HL-60 (cell line): ENCODE results near the gene LRP1-AS.

ENCODE experiments used
- CTCF ChIP-seq: IDR thresholded peaks from one replicate; pipeline ENCODE4 v1.5.1; 2011; ENCODE audit warnings: low read length, control low read depth, inconsistent platforms; ENCODE audit not compliant: insufficient read depth
- REST ChIP-seq: IDR thresholded peaks from 2 replicates; pipeline ENCODE4 v1.6.1; 2012; ENCODE audit warnings: low read depth; ENCODE audit not compliant: insufficient replicate concordance

GRCh38 chr12:57173683-57174082 is 26.3 kb upstream of the LRP1-AS start:
- TF ChIP-seq REST: no peak
- no peak for TF ChIP-seq CTCF
